Type B pancreatic cell (in vitro differentiated cells): ENCODE results near the gene GNPAT. TPM values are rescaled to one million over a fixed set of nuclear protein-coding genes. Genes with fewer than 3 reads are reported as not detected.
A peak's percentile ranks its signal among the peaks of the same experiment; 100 is the strongest.

Experiments
- DNase-seq: peaks from one replicate; pipeline ENCODE4 v3.0.0; 2021; ENCODE audit warnings: mixed read lengths; ENCODE audit not compliant: unreplicated experiment; ENCODE audit errors: extremely low spot score
- H3K27ac Mint-ChIP-seq: 2 replicates; pipeline ENCODE4 v1.8.0; 2021; ENCODE audit warnings: mild to moderate bottlenecking, mixed read lengths
- H3K27me3 Mint-ChIP-seq: 2 replicates; pipeline ENCODE4 v1.8.0; 2021; ENCODE audit warnings: mixed read lengths
- H3K36me3 Mint-ChIP-seq: 2 replicates; pipeline ENCODE4 v1.8.0; 2021; ENCODE audit warnings: mixed read lengths
- H3K4me1 Mint-ChIP-seq: one replicate; pipeline ENCODE4 v1.8.0; 2021; ENCODE audit warnings: mixed read lengths; ENCODE audit not compliant: unreplicated experiment
- H3K4me3 Mint-ChIP-seq: 2 replicates; pipeline ENCODE4 v1.8.0; 2021; ENCODE audit warnings: mild to moderate bottlenecking, mixed read lengths
- H3K9me3 Mint-ChIP-seq: 2 replicates; pipeline ENCODE4 v1.8.0; 2021; ENCODE audit warnings: mixed read lengths
- CTCF ChIP-seq: fragments of 200-600 bp; sonication (generic); conservative IDR thresholded peaks from 2 replicates; pipeline ENCODE4 v1.5.0; 2021; ENCODE audit warnings: antibody characterized with exemption, mild to moderate bottlenecking
- total RNA-seq: library from RNA; stranded (reverse); gene quantifications from 2 replicates; pipeline ENCODE4 v1.2.1, GENCODE V29; 2021; ENCODE audit warnings: low replicate concordance

GNPAT gene
- total RNA-seq, 1 donor from 2014 or later: 54.3 TPM

- DNase-seq: no peak
- Mint-ChIP-seq H3K36me3 (peaks cover 7% of the 10 kb centered on the region), H3K4me3 (no peak overlapping the region), H3K4me1 (no peaks in the 10 kb centered on the region), H3K27me3 (peaks cover 12% of the 10 kb centered on the region), H3K9me3 (no peaks in the 10 kb centered on the region), H3K27ac (no peak overlapping the region)
- no peak for TF ChIP-seq CTCF
Observed at GRCh38 chr1:231219422-231220401, 21.3 kb upstream of the GNPAT start.

- no peak overlapping the region for H3K27ac Mint-ChIP-seq
- H3K27me3 Mint-ChIP-seq: peaks cover 9% of the 10 kb centered on the region
- H3K36me3 Mint-ChIP-seq: peaks cover 12% of the 10 kb centered on the region
- DNase-seq: no peak
- H3K9me3 Mint-ChIP-seq: no peaks in the 10 kb centered on the region
- no peaks in the 10 kb centered on the region for H3K4me1 Mint-ChIP-seq
- no peak overlapping the region for H3K4me3 Mint-ChIP-seq
- TF ChIP-seq CTCF: no peak
Observed at GRCh38 chr1:231220801-231221200, 20.2 kb upstream of the GNPAT start.

DNA sequence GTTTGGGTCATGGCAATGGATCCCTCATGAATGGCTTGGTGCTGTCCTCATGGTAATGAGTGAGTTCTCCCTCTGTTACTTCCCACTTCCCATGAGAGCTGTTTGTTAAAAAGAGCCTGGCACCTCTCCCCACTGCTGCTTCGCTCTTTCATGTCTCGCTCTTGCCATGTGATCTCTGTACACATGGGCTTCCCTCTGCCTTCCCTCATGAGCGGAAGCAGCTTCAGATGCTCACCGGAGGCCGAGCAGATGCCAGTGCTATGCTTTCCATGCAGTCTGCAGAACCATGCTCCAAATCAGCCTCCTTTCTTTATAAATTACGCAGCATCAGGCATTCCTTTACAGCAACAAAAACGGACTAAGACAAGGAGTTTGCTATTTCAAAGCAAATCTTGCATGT is 14.9 kb upstream of the GNPAT start:
- no peak overlapping the region for H3K4me3 Mint-ChIP-seq

DNA sequence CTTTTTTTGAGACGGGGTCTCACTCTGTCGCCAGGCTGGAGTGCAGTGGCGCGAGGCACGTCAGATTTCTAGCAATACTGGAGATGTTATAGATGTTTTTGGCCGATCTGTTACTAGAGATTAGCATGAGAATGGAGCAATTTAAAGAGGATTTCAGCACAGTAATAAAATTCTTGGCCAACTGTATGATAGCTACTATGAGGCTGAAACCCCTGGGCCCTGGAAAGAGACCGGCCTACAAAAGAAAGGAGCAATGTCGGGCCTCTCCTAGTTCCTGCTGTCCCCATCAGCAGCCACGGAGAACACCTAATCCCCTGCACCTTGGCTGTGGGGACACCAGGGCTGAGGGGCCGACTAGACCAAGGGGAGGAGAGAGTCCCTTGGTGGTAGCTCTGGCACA is 9.5 kb upstream of the GNPAT start:
- Mint-ChIP-seq H3K27me3 (no peaks in the 10 kb centered on the region), H3K9me3 (no peaks in the 10 kb centered on the region), H3K27ac (no peak overlapping the region), H3K4me3 (no peak overlapping the region), H3K4me1 (peaks cover 15% of the 10 kb centered on the region), H3K36me3 (peaks cover 13% of the 10 kb centered on the region)
- TF ChIP-seq CTCF: no peak
- DNase-seq: no peak

More for the DNA sequence above, 14.9 kb upstream of the GNPAT start:
- peaks cover 25% of the 10 kb centered on the region for H3K36me3 Mint-ChIP-seq
- DNase-seq: no peak
- no peaks in the 10 kb centered on the region for H3K27me3 Mint-ChIP-seq
- no peak overlapping the region for H3K27ac Mint-ChIP-seq
- no peaks in the 10 kb centered on the region for H3K4me1 Mint-ChIP-seq
- no peaks in the 10 kb centered on the region for H3K9me3 Mint-ChIP-seq
- TF ChIP-seq CTCF: no peak

DNA sequence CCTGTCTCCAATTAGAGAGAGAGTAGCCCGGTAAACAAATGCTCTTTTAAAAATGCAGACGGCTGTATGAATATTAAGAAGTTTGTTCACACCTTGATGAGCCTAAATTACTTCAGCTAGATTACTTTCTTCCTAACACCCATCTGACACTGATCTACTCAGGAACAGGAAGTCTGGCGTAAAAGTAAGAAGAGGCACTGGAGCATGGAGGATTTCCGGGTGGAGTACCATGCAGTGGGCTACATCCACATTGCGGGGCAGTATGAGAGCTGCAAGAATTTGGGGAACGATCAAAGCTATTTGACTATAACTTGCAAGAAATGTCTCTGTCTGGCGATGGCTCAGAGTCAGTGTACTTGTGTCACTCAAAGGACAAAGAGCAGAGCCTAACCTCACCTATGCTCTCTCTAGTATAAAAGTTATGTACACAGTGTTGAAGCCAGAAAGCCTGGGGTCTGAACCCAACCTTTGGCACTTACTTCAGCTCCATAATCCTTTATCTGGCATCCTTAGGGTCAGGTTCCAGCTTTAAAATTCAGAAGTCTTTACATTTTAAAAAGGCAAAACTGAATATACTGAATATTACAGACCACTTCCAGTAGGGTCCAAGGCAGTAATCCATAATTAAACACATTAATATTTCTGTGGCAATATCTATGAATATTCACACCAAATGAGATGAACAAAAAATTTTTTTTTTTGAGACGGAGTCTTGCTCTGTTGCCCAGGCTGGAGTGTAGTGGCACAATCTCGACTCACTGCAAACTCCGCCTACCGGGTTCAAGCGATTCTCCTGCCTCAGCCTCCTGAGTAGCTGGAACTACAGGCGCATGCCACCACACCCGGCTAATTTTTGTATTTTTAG is 7.9 kb upstream of the GNPAT start:
- Mint-ChIP-seq H3K9me3 (no peaks in the 10 kb centered on the region), H3K4me1 (peaks cover 23% of the 10 kb centered on the region), H3K36me3 (peaks cover 17% of the 10 kb centered on the region), H3K27ac (peak overlapping the region; percentile 9), H3K4me3 (no peak overlapping the region), H3K27me3 (no peaks in the 10 kb centered on the region)
- no peak for TF ChIP-seq CTCF
- DNase-seq: no peak
